Loucy (cell line): ENCODE measurements around the gene DMRTC2.

ENCODE experiments used
- H2AFZ ChIP-seq: fragments of 200-600 bp; sonication (generic); 2 replicates; pipeline ENCODE4 v1.6.0; 2016; ENCODE audit warnings: antibody characterized with exemption, mild to moderate bottlenecking, low read length, moderate library complexity
- H3F3A ChIP-seq: fragments of 200-600 bp; 2 replicates; pipeline ENCODE4 v1.6.0; 2016; ENCODE audit warnings: antibody characterized with exemption, low read depth, mild to moderate bottlenecking
- H3K27me3 ChIP-seq: fragments of 200-600 bp; sonication (generic); 2 replicates; pipeline ENCODE4 v1.6.1; 2014; ENCODE audit warnings: low read length, mild to moderate bottlenecking; ENCODE audit not compliant: insufficient read depth, poor library complexity, severe bottlenecking
- H3K36me3 ChIP-seq: fragments of 200-600 bp; sonication (generic); 2 replicates; pipeline ENCODE4 v1.6.1; 2016; ENCODE audit warnings: low read length; ENCODE audit not compliant: insufficient read depth
- H3K4me1 ChIP-seq: fragments of 200-600 bp; sonication (generic); 2 replicates; pipeline ENCODE4 v1.5.1; 2014; ENCODE audit warnings: low read length, mild to moderate bottlenecking; ENCODE audit not compliant: insufficient read depth, poor library complexity, severe bottlenecking
- H3K4me2 ChIP-seq: fragments of 200-600 bp; sonication (generic); 2 replicates; pipeline ENCODE4 v1.6.0; 2014; ENCODE audit warnings: antibody characterized with exemption, low read length, low read depth, mild to moderate bottlenecking; ENCODE audit not compliant: poor library complexity, severe bottlenecking
- H3K4me3 ChIP-seq: fragments of 200-600 bp; sonication (generic); 2 replicates; pipeline ENCODE4 v1.5.1; 2014; ENCODE audit warnings: low read length, mild to moderate bottlenecking, mixed read lengths; ENCODE audit not compliant: poor library complexity, severe bottlenecking
- H3K79me2 ChIP-seq: fragments of 200-600 bp; sonication (generic); 2 replicates; pipeline ENCODE4 v1.6.1; 2014; ENCODE audit warnings: low read length; ENCODE audit not compliant: insufficient read depth
- H3K9ac ChIP-seq: fragments of 200-600 bp; sonication (generic); 2 replicates; pipeline ENCODE4 v1.6.0; 2014; ENCODE audit warnings: mild to moderate bottlenecking, low read depth, low read length, moderate library complexity; ENCODE audit not compliant: poor library complexity, severe bottlenecking
- H3K9me2 ChIP-seq: fragments of 200-600 bp; sonication (generic); replicated peaks from 2 replicates; pipeline ENCODE4 v1.6.1; 2016; ENCODE audit warnings: low read depth, low read length, mixed read lengths
- H3K9me3 ChIP-seq: fragments of 200-600 bp; sonication (generic); 2 replicates; pipeline ENCODE4 v1.6.1; 2014; ENCODE audit warnings: mild to moderate bottlenecking, antibody characterized with exemption, low read length, low read depth; ENCODE audit not compliant: insufficient read depth
- H4K20me1 ChIP-seq: fragments of 200-600 bp; sonication (generic); 2 replicates; pipeline ENCODE4 v1.6.0; 2014; ENCODE audit warnings: antibody characterized with exemption, low read length, mild to moderate bottlenecking; ENCODE audit not compliant: insufficient read depth, poor library complexity, severe bottlenecking
- CTCF ChIP-seq: fragments of 200-600 bp; sonication (generic); conservative IDR thresholded peaks from 2 replicates; pipeline ENCODE4 v1.5.1; 2014; ENCODE audit warnings: mild to moderate bottlenecking, antibody characterized with exemption, low read length
- EZH2phosphoT487 ChIP-seq: fragments of 200-600 bp; IDR thresholded peaks from 2 replicates; pipeline ENCODE4 v1.6.1; 2018; ENCODE audit warnings: antibody characterized with exemption, mild to moderate bottlenecking, moderate library complexity, borderline replicate concordance

DMRTC2 gene

DNA sequence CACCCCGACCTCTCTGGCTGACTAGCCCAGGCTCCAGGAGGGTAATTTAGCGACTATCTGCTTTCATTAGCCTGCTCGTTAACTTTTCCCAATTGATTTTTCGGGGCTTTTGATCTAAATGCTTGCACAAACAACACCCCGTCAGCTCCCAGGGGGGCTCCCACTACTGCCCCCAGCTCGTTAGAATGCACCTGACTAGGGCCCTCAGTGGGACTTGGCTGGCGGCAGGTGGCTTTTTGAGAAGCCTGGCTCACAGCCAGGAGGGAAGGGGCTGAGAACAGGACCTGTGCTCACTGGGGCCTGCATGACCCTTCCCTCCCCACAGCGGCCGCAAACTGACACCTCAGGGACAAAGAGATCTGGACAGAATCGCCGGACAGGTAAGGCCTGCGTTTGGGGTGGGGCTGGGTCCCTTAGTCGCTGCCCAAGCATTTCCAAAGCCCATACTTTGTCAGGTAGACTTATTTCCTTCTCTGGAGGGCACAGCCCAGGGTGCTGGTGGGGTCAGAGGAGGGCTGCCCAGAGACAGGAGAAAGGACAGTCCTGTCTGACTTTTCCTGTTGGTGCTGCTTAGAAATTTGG is 24.6 kb downstream of the DMRTC2 start:
- Histone ChIP-seq H3K4me1 (peaks cover 15% of the 10 kb centered on the region), H3K36me3 (peaks cover 67% of the 10 kb centered on the region), H2AFZ (no peak overlapping the region), H3K27me3 (no peaks in the 10 kb centered on the region), H3F3A (peaks cover 15% of the 10 kb centered on the region; the same call in 1 of the 2 replicates), H3K4me3 (no peak overlapping the region), H3K9me2 (no peaks in the 10 kb centered on the region), H3K9ac (no peak overlapping the region), H3K79me2 (peaks cover 48% of the 10 kb centered on the region), H4K20me1 (peaks cover 54% of the 10 kb centered on the region), H3K4me2 (no peak overlapping the region), H3K9me3 (no peaks in the 10 kb centered on the region)
- TF ChIP-seq EZH2phosphoT487 (no peak), CTCF (no peak)

DNA sequence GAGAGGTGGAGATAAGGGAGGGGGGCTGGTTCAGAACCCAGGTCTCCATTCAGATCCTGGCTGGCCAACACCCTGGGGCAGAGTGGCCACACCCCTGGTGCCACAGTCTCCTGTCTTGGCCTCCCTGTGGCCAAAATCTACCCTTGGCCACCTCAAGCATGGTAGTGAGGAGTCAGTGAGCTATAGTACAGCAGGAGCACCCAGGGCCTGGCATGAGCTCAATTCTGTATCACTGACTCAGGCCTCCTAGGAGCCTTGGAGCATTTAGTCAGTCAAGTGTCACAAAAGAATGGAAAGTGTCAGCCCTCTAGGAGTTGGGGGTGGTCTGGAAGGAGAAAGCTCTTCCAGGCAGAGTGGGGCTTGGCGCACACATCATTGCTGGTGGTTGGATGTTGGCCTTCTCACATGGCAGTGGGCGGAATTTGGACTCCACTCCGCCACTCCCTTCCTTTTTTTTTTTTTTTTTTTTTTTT is 25.6 kb downstream of the DMRTC2 start:
- H3K4me1 ChIP-seq: peaks cover 12% of the 10 kb centered on the region
- H4K20me1 ChIP-seq: peaks cover 45% of the 10 kb centered on the region
- H3K27me3 ChIP-seq: no peaks in the 10 kb centered on the region
- no peak overlapping the region for H3K4me2 ChIP-seq
- H3K79me2 ChIP-seq: peaks cover 38% of the 10 kb centered on the region
- no peaks in the 10 kb centered on the region for H3K9me2 ChIP-seq
- TF ChIP-seq EZH2phosphoT487: no peak
- TF ChIP-seq CTCF: no peak
- H3K9ac ChIP-seq: no peak overlapping the region
- H3K9me3 ChIP-seq: no peaks in the 10 kb centered on the region
- H3K4me3 ChIP-seq: no peak overlapping the region
- H3F3A ChIP-seq: peaks cover 16% of the 10 kb centered on the region; the same call in 1 of the 2 replicates
- H2AFZ ChIP-seq: no peak overlapping the region
- H3K36me3 ChIP-seq: peaks cover 58% of the 10 kb centered on the region; the same call in 1 of the 2 replicates

DNA sequence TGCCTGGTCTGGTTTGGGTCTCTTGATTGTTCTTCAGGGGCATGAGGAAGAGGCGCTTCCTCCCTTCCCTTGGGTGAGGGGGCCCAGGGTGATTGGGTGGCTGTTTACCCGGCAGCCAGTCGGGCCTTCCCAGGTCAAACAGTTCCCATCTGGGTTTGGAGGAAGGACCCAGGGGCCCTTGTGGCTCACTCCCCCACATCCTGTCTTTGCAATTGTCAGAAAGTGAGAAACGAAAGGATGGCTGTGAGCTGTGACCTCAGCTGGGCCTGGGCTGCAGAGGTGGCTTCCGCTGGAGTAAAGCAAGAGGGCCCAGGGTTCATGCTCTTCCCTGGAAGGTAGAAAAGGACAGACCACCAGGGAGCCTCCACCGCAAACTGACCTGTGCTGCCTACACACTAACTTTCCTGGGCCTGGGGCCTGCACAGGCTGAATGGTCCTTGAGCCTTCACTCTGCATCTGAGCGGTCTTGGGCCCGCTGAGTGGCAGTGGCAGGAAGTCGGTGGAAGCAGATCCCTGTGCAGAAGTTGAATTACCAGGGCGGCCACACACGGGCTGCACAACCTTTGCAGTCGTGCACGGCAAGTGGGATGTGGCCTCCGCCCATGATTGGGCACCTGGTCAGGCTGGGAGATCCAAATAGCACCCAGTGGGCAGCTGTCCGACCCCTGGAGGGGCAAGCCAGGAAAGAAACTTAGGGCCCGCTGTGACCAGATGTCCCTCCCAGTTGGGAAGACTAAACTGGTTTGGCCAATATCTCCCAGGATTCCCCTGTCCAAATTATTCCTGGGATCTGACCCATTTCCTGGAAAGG is 26.9 kb downstream of the DMRTC2 start:
- no peak overlapping the region for H3K4me2 ChIP-seq
- H3K9me2 ChIP-seq: no peaks in the 10 kb centered on the region
- H3F3A ChIP-seq: peaks cover 22% of the 10 kb centered on the region; the same call in 1 of the 2 replicates
- H4K20me1 ChIP-seq: peaks cover 36% of the 10 kb centered on the region
- no peak overlapping the region for H3K9ac ChIP-seq
- TF ChIP-seq CTCF: no peak
- no peak for TF ChIP-seq EZH2phosphoT487
- H3K79me2 ChIP-seq: peaks cover 26% of the 10 kb centered on the region
- H3K27me3 ChIP-seq: no peaks in the 10 kb centered on the region
- H3K4me1 ChIP-seq: peaks cover 20% of the 10 kb centered on the region
- H3K9me3 ChIP-seq: no peaks in the 10 kb centered on the region
- no peak overlapping the region for H2AFZ ChIP-seq
- no peak overlapping the region for H3K4me3 ChIP-seq
- peaks cover 52% of the 10 kb centered on the region; the same call in 1 of the 2 replicates for H3K36me3 ChIP-seq
